Brain microvascular endothelial cell (primary cell): ENCODE results near the gene HSD11B1L.

Experiments used
- DNase-seq: peaks from one replicate; pipeline ENCODE4 v3.0.0-alpha.2; 2020
- H3K27ac ChIP-seq: fragments of 250-450 bp; sonication (Bioruptor Pico); 2 replicates; pipeline ENCODE4 v1.5.1; 2020; ENCODE audit warnings: mild to moderate bottlenecking, moderate library complexity
- H3K27me3 ChIP-seq: fragments of 250-450 bp; sonication (Bioruptor Pico); replicated peaks from 2 replicates; pipeline ENCODE4 v1.5.1; 2020; ENCODE audit warnings: mild to moderate bottlenecking
- H3K36me3 ChIP-seq: fragments of 250-450 bp; sonication (Bioruptor Pico); replicated peaks from 2 replicates; pipeline ENCODE4 v1.5.1; 2020; ENCODE audit warnings: mild to moderate bottlenecking
- H3K4me3 ChIP-seq: 2 replicates; pipeline ENCODE4 v1.5.1; 2011; ENCODE audit warnings: low read depth, mild to moderate bottlenecking, control low read depth, low read length, moderate library complexity
- in situ Hi-C: cut with HindIII; loops from 2 replicates; pipeline ENCODE4 v1.10.0; 2017; ENCODE audit warnings: low sequenced_read_pairs, low pct_ligation_motif_present
- TF ChIP-seq, protein P1 (sequence below): IDR thresholded peaks from 2 replicates; pipeline ENCODE4 v1.5.1; 2011; ENCODE audit warnings: low read depth, mild to moderate bottlenecking, moderate library complexity, low read length, control low read depth, inconsistent platforms; ENCODE audit errors: missing control alignments

HSD11B1L gene, protein sequence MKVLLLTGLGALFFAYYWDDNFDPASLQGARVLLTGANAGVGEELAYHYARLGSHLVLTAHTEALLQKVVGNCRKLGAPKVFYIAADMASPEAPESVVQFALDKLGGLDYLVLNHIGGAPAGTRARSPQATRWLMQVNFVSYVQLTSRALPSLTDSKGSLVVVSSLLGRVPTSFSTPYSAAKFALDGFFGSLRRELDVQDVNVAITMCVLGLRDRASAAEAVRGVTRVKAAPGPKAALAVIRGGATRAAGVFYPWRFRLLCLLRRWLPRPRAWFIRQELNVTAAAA

DNA sequence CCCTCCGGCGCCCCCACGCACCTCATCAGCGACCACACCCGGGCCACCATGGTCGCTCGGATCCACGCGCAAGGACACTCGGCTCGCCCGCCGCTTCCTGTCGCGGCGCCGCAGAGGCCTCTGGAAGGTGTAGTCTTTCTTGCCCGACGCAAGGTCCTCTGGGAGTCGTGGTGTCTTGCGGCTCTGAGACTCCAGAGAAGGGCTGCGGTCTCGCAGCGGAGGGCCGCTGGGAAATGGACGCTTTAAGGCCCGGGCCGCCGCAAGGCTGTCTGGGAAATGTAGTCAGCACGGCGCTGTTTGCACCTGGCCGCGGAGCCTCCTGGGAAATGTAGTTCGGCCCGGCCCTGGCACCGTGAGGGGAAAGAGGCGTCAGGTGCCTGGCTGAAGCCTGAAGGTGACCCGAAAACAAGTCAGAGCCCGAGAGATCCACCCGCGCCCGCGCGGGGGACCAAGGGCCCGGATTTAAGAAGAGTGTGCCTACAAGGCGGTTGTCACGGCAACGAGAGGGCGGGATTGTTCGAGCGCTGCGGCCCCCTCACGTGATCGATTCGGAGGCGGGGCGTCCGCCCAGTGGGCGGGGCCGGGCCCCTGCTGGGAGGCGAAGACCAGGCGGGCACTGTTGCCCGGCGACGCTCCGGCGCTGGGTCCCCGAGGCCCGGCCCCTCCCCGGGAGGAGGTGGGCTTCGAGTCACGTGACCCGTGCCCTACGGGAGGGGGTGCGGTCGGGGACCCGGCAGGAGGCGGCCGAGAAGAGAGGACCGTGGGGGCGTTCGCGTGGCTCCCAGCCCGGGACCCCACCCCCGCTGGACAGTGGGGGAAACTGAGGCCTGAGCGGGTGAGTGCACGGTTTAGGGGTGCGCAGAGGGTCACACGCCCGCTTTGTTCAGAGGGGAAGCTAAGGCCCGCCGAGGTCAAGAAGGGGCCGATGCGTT, at the start of gene HSD11B1L, which contains the start of gene MICOS13:
Gene HSD11B1L, plus strand, starts transcription at position 591 of the 932 bp plus-strand sequence. CDS start 3,806 bp downstream, outside the sequence.
Gene MICOS13, minus strand, starts transcription at position 80 of the 932 bp plus-strand sequence. Its CDS starts 30 bp downstream, at position 50.
- Histone ChIP-seq H3K27ac (peak within 1 kb of the TSS; percentile 90), H3K27me3 (no peaks in the 10 kb centered on the region), H3K4me3 (peak within 1 kb of the TSS; percentile 94), H3K36me3 (peaks cover 6% of the 10 kb centered on the region)
- in situ Hi-C loops = no loop called here
- peak; percentile 99 for DNase-seq
- TF ChIP-seq, protein P1, sequence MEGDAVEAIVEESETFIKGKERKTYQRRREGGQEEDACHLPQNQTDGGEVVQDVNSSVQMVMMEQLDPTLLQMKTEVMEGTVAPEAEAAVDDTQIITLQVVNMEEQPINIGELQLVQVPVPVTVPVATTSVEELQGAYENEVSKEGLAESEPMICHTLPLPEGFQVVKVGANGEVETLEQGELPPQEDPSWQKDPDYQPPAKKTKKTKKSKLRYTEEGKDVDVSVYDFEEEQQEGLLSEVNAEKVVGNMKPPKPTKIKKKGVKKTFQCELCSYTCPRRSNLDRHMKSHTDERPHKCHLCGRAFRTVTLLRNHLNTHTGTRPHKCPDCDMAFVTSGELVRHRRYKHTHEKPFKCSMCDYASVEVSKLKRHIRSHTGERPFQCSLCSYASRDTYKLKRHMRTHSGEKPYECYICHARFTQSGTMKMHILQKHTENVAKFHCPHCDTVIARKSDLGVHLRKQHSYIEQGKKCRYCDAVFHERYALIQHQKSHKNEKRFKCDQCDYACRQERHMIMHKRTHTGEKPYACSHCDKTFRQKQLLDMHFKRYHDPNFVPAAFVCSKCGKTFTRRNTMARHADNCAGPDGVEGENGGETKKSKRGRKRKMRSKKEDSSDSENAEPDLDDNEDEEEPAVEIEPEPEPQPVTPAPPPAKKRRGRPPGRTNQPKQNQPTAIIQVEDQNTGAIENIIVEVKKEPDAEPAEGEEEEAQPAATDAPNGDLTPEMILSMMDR = no peak

DNA sequence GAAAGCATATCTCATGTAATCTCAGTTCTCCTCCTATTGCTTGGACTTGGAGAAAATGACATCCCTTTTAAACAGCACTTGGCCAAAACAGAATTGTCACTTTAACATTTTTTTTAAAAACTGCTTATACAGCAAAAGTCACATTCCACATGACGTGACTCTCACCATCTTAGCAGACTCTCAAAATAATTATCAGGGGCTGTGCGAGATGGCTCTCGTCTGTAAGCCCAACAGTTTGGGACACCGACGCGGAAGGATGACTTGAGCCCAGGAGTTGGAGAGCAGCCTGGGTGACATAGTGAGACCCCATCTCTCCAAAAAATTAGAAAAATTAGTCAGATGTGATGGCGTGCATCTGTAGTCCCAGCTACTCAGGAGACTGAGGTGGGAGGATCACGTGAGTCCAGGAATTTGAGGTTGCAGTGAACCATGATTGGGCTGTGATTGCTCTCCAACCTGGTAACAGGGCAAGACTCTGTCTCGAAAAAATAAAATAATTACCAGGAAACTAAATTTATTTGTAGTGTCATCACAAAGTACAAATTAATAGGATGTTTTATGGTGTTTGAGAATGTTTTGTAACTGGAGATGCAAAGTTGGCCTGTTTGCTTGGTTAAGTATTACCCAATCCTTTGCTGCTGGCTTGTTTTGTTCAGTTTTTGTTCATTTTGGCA, 49.1 kb upstream of the HSD11B1L start:
- peaks cover 29% of the 10 kb centered on the region for H3K36me3 ChIP-seq
- in situ Hi-C loops = no loop called here
- TF ChIP-seq, protein P1 = no peak
- H3K4me3 ChIP-seq = no peak overlapping the region
- no peaks in the 10 kb centered on the region for H3K27me3 ChIP-seq
- no peak for DNase-seq
- no peak overlapping the region for H3K27ac ChIP-seq

DNA sequence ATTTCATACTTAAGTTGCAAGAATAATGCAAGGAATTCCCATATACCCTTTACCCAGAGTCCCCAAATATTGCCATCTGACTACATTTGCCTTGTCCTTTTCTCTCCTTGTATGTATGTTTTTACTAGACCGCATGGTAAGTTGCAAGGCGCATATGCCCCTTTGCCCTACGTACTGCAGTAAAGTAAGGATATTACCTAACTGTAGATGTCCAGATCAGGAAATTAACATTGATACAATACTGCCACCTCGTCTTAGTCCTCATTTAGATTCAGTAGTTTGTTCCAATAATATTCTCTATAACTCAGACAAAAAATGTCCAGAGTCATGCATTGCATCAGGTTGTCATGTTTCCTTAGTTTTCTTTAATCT, 48.6 kb upstream of the HSD11B1L start:
- Histone ChIP-seq H3K36me3 (peaks cover 27% of the 10 kb centered on the region), H3K27ac (no peak overlapping the region), H3K27me3 (no peaks in the 10 kb centered on the region), H3K4me3 (no peak overlapping the region)
- TF ChIP-seq, protein P1 = no peak
- in situ Hi-C loops = no loop called here
- no peak for DNase-seq

DNA sequence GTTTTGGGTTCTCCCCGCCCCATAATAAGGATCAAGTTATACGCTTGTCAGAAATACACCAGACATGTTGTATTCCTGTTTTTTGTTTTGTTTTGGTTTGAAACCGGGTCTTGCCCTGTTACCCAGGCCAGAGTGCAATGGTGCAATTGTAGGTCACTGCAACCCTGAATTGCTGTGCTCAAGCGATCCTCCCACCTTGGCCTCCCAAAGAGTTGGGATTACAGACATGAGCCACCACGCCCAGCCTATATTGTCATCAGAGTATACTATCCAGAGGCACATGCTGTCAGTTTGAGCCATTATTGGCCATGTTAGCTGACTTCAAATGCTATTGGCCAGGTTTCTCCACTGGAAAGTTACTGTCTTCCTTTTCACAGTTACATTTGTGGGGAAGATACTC, 48.2 kb upstream of the HSD11B1L start:
- DNase-seq = no peak
- Histone ChIP-seq H3K36me3 (peaks cover 23% of the 10 kb centered on the region), H3K27me3 (no peaks in the 10 kb centered on the region), H3K27ac (no peak overlapping the region), H3K4me3 (no peak overlapping the region)
- in situ Hi-C loops = no loop called here
- TF ChIP-seq, protein P1 = no peak

DNA sequence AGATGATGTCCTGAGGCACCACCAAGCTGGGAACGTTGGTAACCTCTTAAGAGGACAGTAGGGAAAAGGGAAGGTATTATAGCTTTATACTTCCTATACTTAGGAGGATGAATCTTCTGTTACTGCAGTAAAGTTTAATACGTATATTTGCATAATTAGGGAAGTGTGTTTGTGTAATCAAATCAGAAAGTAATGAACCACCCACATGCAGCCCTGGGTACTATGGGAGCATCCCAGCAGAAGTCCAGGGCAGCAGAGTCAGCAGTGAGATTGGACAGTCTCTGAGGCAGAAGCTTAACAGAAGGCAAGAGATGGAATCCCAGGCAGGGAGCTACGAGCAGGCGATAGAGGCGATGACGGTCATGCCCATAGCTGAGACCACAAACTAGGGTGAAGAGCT, 45.4 kb upstream of the HSD11B1L start:
- DNase-seq = no peak
- Histone ChIP-seq H3K4me3 (no peak overlapping the region), H3K27ac (no peak overlapping the region), H3K36me3 (no peaks in the 10 kb centered on the region), H3K27me3 (no peaks in the 10 kb centered on the region)
- TF ChIP-seq, protein P1 = no peak
- in situ Hi-C loops = no loop called here
